K562 (cell line): ENCODE measurements around the gene SIGLEC9. TPM values are rescaled to one million over a fixed set of nuclear protein-coding genes. Genes with fewer than 3 reads are reported as not detected.
A peak's percentile ranks its signal among the peaks of the same experiment; 100 is the strongest.

Source experiments
- CBX8 ChIP-seq: fragments of 200-600 bp; sonication (generic); IDR thresholded peaks from 2 replicates; pipeline ENCODE4 v1.6.1; 2012; ENCODE audit warnings: borderline replicate concordance, mixed run types, low read depth, mild to moderate bottlenecking, moderate library complexity, mixed read lengths, low read length, control low read depth, inconsistent platforms; ENCODE audit not compliant: poor library complexity, severe bottlenecking; ENCODE audit errors: extremely low read depth
- ELF2 ChIP-seq: fragments of 250-450 bp; sonication (Bioruptor Pico); IDR thresholded peaks from 2 replicates; pipeline ENCODE4 v1.5.0; 2021; ENCODE audit warnings: mild to moderate bottlenecking
- FUS ChIP-seq: fragments of 200-400 bp; formaldehyde crosslinking; optimal IDR thresholded peaks from 2 replicates; pipeline ENCODE3; 2017; ENCODE audit warnings: low read depth, low read length
- HIVEP1 ChIP-seq: fragments of 250-450 bp; sonication (Bioruptor Pico); IDR thresholded peaks from 2 replicates; pipeline ENCODE4 v1.4.0; 2020; ENCODE audit warnings: mild to moderate bottlenecking
- HNRNPH1 ChIP-seq: fragments of 200-400 bp; formaldehyde crosslinking; optimal IDR thresholded peaks from 2 replicates; pipeline ENCODE3; 2017; ENCODE audit warnings: low read depth, mild to moderate bottlenecking, low read length, moderate library complexity
- HNRNPL ChIP-seq: fragments of 200-400 bp; formaldehyde crosslinking; IDR thresholded peaks from 2 replicates; pipeline ENCODE4 v1.6.1; 2017; ENCODE audit warnings: low read depth, mild to moderate bottlenecking, low read length
- HOXB6 ChIP-seq: fragments of 250-450 bp; sonication (Bioruptor Pico); IDR thresholded peaks from 2 replicates; pipeline ENCODE4 v1.5.1; 2022; ENCODE audit warnings: mild to moderate bottlenecking, borderline replicate concordance
- IRF2 ChIP-seq: sonication (generic); formaldehyde crosslinking; IDR thresholded peaks from 2 replicates; pipeline ENCODE4 v1.8.1; 2022; ENCODE audit warnings: mild to moderate bottlenecking, missing genetic modification reagents
- NCOA2 ChIP-seq, 2 experiments: fragments of 450-650 bp; IDR thresholded peaks; 2 replicates each; pipeline ENCODE4 v1.6.1; 2018; ENCODE audit warnings: mild to moderate bottlenecking in 2 of 2, moderate library complexity in 1 of 2; ENCODE audit not compliant: partially characterized antibody in 2 of 2
- NKRF ChIP-seq: fragments of 450-650 bp; IDR thresholded peaks from 2 replicates; pipeline ENCODE4 v1.6.1; 2016; ENCODE audit warnings: borderline replicate concordance
- POLR2B ChIP-seq: fragments of 450-650 bp; IDR thresholded peaks from 2 replicates; pipeline ENCODE4 v1.6.1; 2018; ENCODE audit warnings: low read depth; ENCODE audit not compliant: partially characterized antibody
- PTRF ChIP-seq: fragments of 450-650 bp; IDR thresholded peaks from 2 replicates; pipeline ENCODE4 v1.6.1; 2016; ENCODE audit warnings: mild to moderate bottlenecking, missing genetic modification characterization, missing compliant biosample characterization
- RBM34 ChIP-seq: fragments of 200-400 bp; formaldehyde crosslinking; IDR thresholded peaks from 2 replicates; pipeline ENCODE4 v1.6.1; 2018; ENCODE audit warnings: low read length, borderline replicate concordance; ENCODE audit not compliant: insufficient read depth
- TEAD1 ChIP-seq, 2 experiments: fragments of 450-650 bp in 1 of 2; sonication (generic) in 1 of 2; formaldehyde crosslinking; IDR thresholded peaks; 2 replicates each; pipeline versions ENCODE4 v1.4.0 to v1.8.0; 2020 to 2022; ENCODE audit warnings: mild to moderate bottlenecking in 2 of 2, missing genetic modification reagents in 1 of 2
- ZFP1 ChIP-seq: fragments of 450-650 bp; formaldehyde crosslinking; IDR thresholded peaks from 2 replicates; pipeline ENCODE4 v1.4.0; 2020; ENCODE audit warnings: mild to moderate bottlenecking, mixed read lengths
- ZNF507 ChIP-seq: conservative IDR thresholded peaks from 2 replicates; pipeline ENCODE4 v1.6.1; 2017; ENCODE audit warnings: missing genetic modification characterization, missing compliant biosample characterization
- ZNF551 ChIP-seq: fragments of 250-450 bp; sonication (Bioruptor Pico); IDR thresholded peaks from 2 replicates; pipeline ENCODE4 v1.5.0; 2021; ENCODE audit warnings: mild to moderate bottlenecking, moderate library complexity
- polyA plus RNA-seq, 8 experiments: library from polyadenylated mRNA; depleted of rRNA in 4 of 8; stranded (reverse) in 5 of 8; unstranded in 3 of 8; fragments of >200 nt; fragmentation: Nextera tagmentation in 2 of 8; fragmentation: Illumina TruSeq in 1 of 8; extraction: Ambion mirVana in 2 of 8; extraction: Trizol in 1 of 8; gene quantifications; 2 replicates each; pipeline versions ENCODE4 v1.2.1 to v1.2.3, GENCODE V29; 2011 to 2014; ENCODE audit warnings: inconsistent platforms in 1 of 8, missing spikeins in 1 of 8
- total RNA-seq, 7 experiments: library from RNA; depleted of rRNA in 6 of 7; stranded (reverse); fragments of >200 nt in 6 of 7; fragmentation: Illumina TruSeq in 2 of 7; extraction: Trizol in 2 of 7; gene quantifications; 2 replicates each; pipeline versions ENCODE4 v1.2.1 to v1.2.3, GENCODE V29; 2011 to 2021; ENCODE audit warnings: low replicate concordance in 1 of 7
- TF ChIP-seq, protein P1 (sequence below): fragments of 450-650 bp; conservative IDR thresholded peaks from 2 replicates; pipeline ENCODE4 v1.6.1; 2016; ENCODE audit warnings: missing genetic modification characterization, low read depth, mild to moderate bottlenecking, missing compliant biosample characterization, moderate library complexity
- TF ChIP-seq, protein P2 (sequence below): fragments of 250-450 bp; sonication (Bioruptor Pico); IDR thresholded peaks from 2 replicates; pipeline ENCODE4 v1.5.0; 2021; ENCODE audit warnings: mild to moderate bottlenecking, moderate library complexity
- TF ChIP-seq, protein P3 (sequence below): fragments of 450-650 bp; conservative IDR thresholded peaks from 2 replicates; pipeline ENCODE4 v1.6.1; 2016; ENCODE audit warnings: missing genetic modification characterization, low read depth, mild to moderate bottlenecking, control low read depth, missing compliant biosample characterization

The SIGLEC9 gene
- total and polyA plus RNA-seq, 9 of the 15 experiments (the other 6 are each of a cell fraction or from before 2014, with no cell fraction given), result 0.09 to 0.34 (median 0.22) TPM; not detected in 4

DNA sequence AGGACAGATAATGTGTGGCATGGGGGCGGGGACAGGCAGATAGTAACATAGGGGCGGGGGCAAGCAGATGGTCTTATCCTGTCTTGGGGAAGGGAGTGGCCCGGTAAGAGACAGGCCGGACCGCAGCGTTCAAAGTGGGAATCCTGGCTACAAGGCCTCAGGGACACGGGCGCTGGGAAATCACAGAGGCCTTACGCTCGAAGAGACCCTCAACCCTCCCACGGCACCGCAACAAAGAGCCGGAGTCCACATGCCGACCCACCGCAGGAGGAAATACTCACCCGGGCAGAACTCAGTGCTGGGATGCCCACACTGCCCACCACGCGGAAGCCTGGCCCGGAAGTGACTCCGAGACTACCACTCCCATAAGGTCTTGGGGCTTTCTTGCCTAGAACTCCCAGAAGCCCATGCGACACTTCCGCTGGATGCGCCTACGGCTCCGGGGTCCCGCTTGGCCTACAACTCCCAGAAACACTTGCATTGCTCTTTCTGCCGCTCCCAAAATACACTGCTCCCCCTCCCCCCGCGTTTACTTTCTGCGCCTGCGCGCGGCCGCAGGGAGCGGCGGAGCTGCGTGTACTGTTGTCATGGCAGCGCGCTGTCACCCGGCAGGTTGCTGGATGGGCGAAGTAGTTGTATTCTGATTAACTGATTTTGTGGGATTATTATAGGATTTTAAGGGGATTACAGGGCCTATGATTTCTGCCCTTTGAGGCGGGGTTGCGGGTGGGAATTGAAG lies 16.5 kb upstream of the SIGLEC9 start, which contains the start of gene CTU1 (continued):
- peak; percentile 92 for TF ChIP-seq NKRF
- TF ChIP-seq, protein P1, sequence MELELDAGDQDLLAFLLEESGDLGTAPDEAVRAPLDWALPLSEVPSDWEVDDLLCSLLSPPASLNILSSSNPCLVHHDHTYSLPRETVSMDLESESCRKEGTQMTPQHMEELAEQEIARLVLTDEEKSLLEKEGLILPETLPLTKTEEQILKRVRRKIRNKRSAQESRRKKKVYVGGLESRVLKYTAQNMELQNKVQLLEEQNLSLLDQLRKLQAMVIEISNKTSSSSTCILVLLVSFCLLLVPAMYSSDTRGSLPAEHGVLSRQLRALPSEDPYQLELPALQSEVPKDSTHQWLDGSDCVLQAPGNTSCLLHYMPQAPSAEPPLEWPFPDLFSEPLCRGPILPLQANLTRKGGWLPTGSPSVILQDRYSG (tag), result no peak
- TF ChIP-seq PTRF, result no peak
- TF ChIP-seq NCOA2 (IDR thresholded peaks at IDR 0.05; ENCODE audit: partially characterized antibody in 2 of 2), result no peak
- TF ChIP-seq, protein P2, sequence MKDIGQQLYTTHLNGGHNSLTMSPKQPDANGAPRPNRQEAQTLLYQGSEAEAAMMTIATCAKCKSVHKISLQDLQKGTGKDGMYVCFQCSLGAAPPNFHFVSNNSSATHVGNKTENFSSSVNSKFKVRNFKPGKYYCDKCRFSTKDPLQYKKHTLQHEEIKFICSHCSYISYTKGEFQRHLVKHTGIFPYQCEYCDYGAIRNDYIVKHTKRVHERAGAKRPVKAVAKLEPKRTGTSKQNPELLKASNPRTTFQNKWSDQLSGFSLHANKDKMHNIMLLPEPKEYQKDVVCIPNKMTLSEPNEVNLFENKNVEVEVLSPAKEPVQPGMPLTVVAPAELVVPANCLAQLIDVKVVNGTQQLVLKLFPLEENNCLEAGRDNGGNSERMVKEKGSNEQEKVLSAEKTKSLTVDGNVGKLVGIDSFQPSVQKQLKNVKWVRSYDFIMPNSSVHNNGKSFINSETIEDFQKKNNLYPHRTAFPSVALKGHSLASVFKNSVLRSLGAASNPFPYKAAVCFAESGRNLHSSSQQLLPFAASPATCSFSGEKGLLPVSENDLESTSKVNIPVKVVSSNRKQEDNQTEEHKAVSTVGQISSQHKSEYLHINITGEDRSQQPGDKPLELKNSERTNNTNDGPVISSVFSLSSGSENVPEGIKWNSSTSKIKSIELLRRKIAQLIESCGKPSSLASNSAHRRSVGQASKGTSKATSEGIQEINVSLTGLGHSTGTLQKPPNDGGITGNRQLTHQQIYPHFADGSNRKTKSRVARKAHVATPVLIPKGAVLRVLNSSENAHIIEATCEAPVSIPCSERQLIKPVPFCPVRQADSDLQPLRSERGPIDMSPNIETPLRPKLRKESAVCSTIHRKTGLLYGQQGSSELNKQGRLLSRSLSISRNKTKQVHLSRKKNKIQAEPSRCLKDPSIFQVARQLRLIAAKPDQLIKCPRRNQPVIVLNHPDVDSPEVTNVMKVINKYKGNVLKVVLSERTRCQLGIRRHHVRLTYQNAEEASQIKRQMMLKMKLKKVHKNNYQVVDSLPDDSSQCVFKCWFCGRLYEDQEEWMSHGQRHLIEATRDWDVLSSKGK (CRISPR knock-in tag), result no peak
- TF ChIP-seq HNRNPL, result peak; percentile 77
- no peak for TF ChIP-seq FUS
- TF ChIP-seq HNRNPH1, result no peak
- no peak for TF ChIP-seq ZFP1 (CRISPR knock-in tag)
- TF ChIP-seq CBX8, result no peak
- TF ChIP-seq ELF2 (CRISPR knock-in tag), result peak; percentile 94
- TF ChIP-seq HOXB6 (CRISPR knock-in tag), result no peak
- TF ChIP-seq TEAD1 (CRISPR knock-in tag; IDR thresholded peaks at IDR 0.05), result no peak; a peak in 1 of 4 replicates
- no peak for TF ChIP-seq IRF2 (CRISPR knock-in tag)
- TF ChIP-seq ZNF507, result no peak
- TF ChIP-seq POLR2B, result peak; percentile 36
- TF ChIP-seq ZNF551 (CRISPR knock-in tag), result no peak
- no peak for TF ChIP-seq RBM34
- no peak for TF ChIP-seq HIVEP1 (CRISPR knock-in tag)
- TF ChIP-seq, protein P3, sequence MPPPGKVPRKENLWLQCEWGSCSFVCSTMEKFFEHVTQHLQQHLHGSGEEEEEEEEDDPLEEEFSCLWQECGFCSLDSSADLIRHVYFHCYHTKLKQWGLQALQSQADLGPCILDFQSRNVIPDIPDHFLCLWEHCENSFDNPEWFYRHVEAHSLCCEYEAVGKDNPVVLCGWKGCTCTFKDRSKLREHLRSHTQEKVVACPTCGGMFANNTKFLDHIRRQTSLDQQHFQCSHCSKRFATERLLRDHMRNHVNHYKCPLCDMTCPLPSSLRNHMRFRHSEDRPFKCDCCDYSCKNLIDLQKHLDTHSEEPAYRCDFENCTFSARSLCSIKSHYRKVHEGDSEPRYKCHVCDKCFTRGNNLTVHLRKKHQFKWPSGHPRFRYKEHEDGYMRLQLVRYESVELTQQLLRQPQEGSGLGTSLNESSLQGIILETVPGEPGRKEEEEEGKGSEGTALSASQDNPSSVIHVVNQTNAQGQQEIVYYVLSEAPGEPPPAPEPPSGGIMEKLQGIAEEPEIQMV (tag), result no peak
